ENCODE measurements around the gene CNTNAP2. TPM values are rescaled to one million over a fixed set of nuclear protein-coding genes. Genes with fewer than 3 reads are reported as not detected.

The CNTNAP2 gene
- total RNA-seq, 2 experiments from 2014 or later = not detected

DNA sequence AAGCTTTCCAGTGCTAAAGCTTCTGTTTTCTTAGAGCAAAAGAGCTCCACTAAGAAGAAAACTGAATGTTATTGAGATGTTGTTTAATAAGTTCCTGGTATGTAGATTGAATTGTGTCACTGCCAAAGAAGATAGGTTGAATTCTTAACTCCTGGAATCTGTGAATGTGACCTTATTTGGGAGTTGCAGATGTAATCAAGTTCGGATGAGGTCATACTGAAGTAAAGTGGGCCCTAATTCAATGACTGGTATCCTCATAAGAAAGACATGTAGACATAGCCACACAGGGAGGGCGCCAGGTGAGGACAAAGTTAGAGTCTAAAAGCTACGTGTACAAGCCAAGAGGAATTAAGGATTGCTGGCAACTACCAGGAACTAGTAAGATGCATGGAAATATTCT, 1741.8 kb downstream of the CNTNAP2 start:
- H3K27ac Mint-ChIP-seq = no peak overlapping the region
- Histone ChIP-seq H3K27ac (ENCODE audit: low read depth in 1 of 2, low read length in 2 of 2) (no peak overlapping the region), H3K27me3 (ENCODE audit: control insufficient read depth in 1 of 2, insufficient read depth in 2 of 2, low read length in 2 of 2) (no peaks in the 10 kb centered on the region), H3K4me1 (ENCODE audit: insufficient read depth, low read length) (no peaks in the 10 kb centered on the region), H3K36me3 (ENCODE audit: insufficient read depth, low read length) (no peaks in the 10 kb centered on the region), H3K9me3 (ENCODE audit: control insufficient read depth in 1 of 2, insufficient read depth in 1 of 2, low read length in 2 of 2) (peaks cover 0 to 4% of the 10 kb centered on the region in 2 experiments), H3K4me3 (ENCODE audit: low read length) (no peak overlapping the region)
- TF ChIP-seq, protein P1, sequence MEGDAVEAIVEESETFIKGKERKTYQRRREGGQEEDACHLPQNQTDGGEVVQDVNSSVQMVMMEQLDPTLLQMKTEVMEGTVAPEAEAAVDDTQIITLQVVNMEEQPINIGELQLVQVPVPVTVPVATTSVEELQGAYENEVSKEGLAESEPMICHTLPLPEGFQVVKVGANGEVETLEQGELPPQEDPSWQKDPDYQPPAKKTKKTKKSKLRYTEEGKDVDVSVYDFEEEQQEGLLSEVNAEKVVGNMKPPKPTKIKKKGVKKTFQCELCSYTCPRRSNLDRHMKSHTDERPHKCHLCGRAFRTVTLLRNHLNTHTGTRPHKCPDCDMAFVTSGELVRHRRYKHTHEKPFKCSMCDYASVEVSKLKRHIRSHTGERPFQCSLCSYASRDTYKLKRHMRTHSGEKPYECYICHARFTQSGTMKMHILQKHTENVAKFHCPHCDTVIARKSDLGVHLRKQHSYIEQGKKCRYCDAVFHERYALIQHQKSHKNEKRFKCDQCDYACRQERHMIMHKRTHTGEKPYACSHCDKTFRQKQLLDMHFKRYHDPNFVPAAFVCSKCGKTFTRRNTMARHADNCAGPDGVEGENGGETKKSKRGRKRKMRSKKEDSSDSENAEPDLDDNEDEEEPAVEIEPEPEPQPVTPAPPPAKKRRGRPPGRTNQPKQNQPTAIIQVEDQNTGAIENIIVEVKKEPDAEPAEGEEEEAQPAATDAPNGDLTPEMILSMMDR (IDR thresholded peaks at IDR 0.05) = no peak
- DNase-seq = no peak
- intact Hi-C loops (cut with DNase I, micrococcal nuclease) = no loop called here
- peaks cover 4% of the 10 kb centered on the region for H3K9me3 Mint-ChIP-seq
- POLR2A ChIA-PET = no interaction called here
- H3K4me1 Mint-ChIP-seq (ENCODE audit: low read depth) = no peaks in the 10 kb centered on the region
- no peak for ATAC-seq (ENCODE audit: poor library complexity)
- CTCF ChIA-PET = no interaction called here
- no peaks in the 10 kb centered on the region for H3K36me3 Mint-ChIP-seq (ENCODE audit: low read depth)
- H3K27me3 Mint-ChIP-seq = no peaks in the 10 kb centered on the region
- no peak overlapping the region for H3K4me3 Mint-ChIP-seq

DNA sequence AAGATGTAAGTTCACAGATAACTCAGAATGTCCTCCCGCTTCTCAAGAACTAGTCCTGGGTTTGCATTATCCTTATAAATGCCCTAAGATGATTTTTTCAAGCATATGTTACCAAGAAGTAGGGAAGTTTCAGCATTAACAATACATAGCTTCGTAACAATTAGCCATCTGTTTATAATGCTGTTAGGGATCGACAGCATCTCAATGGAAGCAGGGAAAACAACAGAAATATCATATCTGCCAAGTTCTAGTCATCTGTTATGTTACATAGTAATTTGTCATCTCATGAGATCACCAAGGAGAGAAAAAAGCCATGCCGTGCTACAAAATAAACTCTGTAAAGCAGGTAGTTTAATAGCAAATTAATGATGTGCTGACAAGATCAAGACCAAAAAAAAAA, 1742.4 kb downstream of the CNTNAP2 start:
- POLR2A ChIA-PET = no interaction called here
- H3K4me1 Mint-ChIP-seq (ENCODE audit: low read depth) = no peaks in the 10 kb centered on the region
- H3K4me1 ChIP-seq (ENCODE audit: insufficient read depth, low read length) = no peaks in the 10 kb centered on the region
- H3K36me3 ChIP-seq (ENCODE audit: insufficient read depth, low read length) = no peaks in the 10 kb centered on the region
- H3K9me3 Mint-ChIP-seq = peaks cover 4% of the 10 kb centered on the region
- DNase-seq (no peak), ATAC-seq (ENCODE audit: poor library complexity) (no peak)
- H3K9me3 ChIP-seq (ENCODE audit: control insufficient read depth in 1 of 2, insufficient read depth in 1 of 2, low read length in 2 of 2) = peaks cover 0 to 4% of the 10 kb centered on the region in 2 experiments
- H3K36me3 Mint-ChIP-seq (ENCODE audit: low read depth) = no peaks in the 10 kb centered on the region
- H3K27me3 ChIP-seq (ENCODE audit: control insufficient read depth in 1 of 2, insufficient read depth in 2 of 2, low read length in 2 of 2) = no peaks in the 10 kb centered on the region
- intact Hi-C loops (cut with DNase I, micrococcal nuclease) = no loop called here
- H3K4me3 ChIP-seq (ENCODE audit: low read length) = no peak overlapping the region
- no peak overlapping the region for H3K27ac Mint-ChIP-seq
- TF ChIP-seq, protein P1 (IDR thresholded peaks at IDR 0.05) = no peak
- no peaks in the 10 kb centered on the region for H3K27me3 Mint-ChIP-seq
- H3K27ac ChIP-seq (ENCODE audit: low read depth in 1 of 2, low read length in 2 of 2) = no peak overlapping the region
- H3K4me3 Mint-ChIP-seq = no peak overlapping the region
- CTCF ChIA-PET = no interaction called here

DNA sequence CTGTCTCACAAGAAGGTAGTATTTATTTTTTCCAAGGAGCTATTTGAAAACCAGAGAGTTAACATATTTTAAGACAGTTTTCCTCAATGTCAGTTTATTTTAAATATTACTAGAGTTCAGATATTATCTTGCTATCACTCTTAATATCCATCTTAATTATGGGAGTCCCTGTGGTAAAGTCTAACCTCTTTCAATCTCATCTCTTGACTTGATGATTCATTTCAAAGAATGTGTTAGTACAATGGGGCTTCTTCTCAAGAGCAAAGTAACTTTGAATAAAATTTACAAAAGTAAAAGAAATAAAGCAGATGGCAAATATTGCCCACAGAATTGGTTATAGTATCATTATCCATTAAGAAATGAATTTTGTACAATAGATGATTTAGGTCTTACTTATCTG, 1742.9 kb downstream of the CNTNAP2 start:
- ATAC-seq (ENCODE audit: poor library complexity) (no peak), DNase-seq (no peak)
- Mint-ChIP-seq H3K4me3 (no peak overlapping the region), H3K4me1 (ENCODE audit: low read depth) (no peaks in the 10 kb centered on the region), H3K9me3 (peaks cover 4% of the 10 kb centered on the region), H3K36me3 (ENCODE audit: low read depth) (no peaks in the 10 kb centered on the region), H3K27ac (no peak overlapping the region), H3K27me3 (no peaks in the 10 kb centered on the region)
- intact Hi-C loops (cut with DNase I, micrococcal nuclease) = no loop called here
- peaks cover 0 to 4% of the 10 kb centered on the region in 2 experiments for H3K9me3 ChIP-seq (ENCODE audit: control insufficient read depth in 1 of 2, insufficient read depth in 1 of 2, low read length in 2 of 2)
- POLR2A ChIA-PET = no interaction called here
- TF ChIP-seq, protein P1 (IDR thresholded peaks at IDR 0.05) = no peak
- no peaks in the 10 kb centered on the region for H3K27me3 ChIP-seq (ENCODE audit: control insufficient read depth in 1 of 2, insufficient read depth in 2 of 2, low read length in 2 of 2)
- H3K27ac ChIP-seq (ENCODE audit: low read depth in 1 of 2, low read length in 2 of 2) = no peak overlapping the region
- no peaks in the 10 kb centered on the region for H3K36me3 ChIP-seq (ENCODE audit: insufficient read depth, low read length)
- H3K4me1 ChIP-seq (ENCODE audit: insufficient read depth, low read length) = no peaks in the 10 kb centered on the region
- CTCF ChIA-PET = no interaction called here
- no peak overlapping the region for H3K4me3 ChIP-seq (ENCODE audit: low read length)

Data from CD4-positive, alpha-beta T cell (primary cell).